GM19099 (cell line): ENCODE measurements around the gene SCYL2.

Experiments
- POLR2A ChIP-seq: IDR thresholded peaks from 3 replicates; pipeline ENCODE4 v1.6.1; 2011; ENCODE audit warnings: low read depth; ENCODE audit not compliant: insufficient read length; ENCODE audit errors: extremely low read depth

SCYL2 gene

DNA sequence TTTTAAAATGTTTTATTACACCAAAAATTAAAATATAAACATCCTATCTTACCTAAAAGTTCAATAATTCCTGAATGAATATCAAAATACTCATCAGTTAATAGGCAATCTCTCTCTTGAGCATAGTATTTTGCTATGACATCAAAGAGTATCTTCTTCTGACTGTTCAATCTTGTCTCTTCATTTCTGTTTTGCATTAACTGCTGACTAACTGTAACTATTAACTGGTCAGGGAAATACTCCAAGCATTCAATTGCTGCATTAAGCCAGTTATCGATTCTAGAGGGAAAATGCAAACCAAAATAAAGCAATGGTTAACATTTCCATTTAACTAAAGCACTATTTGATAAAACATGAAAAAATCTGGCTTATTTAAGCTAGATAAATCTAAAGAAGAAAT, 13.5 kb upstream of the SCYL2 start:
- TF ChIP-seq POLR2A, result no peak

DNA sequence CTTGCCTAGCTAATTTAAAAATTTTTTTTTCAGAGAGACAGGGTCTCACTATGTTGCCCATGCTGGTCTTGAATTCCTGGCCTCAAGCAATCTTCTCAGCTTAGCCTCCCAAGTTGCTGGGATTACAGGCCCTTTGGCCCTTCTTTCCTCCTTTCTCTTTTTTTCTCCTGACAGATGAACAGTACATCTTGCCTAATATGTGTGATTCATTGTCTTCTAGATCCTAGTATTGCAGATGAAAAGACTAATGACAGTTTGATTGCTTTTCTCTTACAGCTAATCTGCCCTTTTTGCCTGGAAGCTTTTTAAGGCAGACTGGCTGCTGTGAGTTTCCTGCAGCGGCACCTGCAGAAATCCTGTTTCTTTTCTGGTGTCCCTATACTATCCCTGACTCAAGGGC, 12.1 kb upstream of the SCYL2 start:
- no peak for TF ChIP-seq POLR2A

DNA sequence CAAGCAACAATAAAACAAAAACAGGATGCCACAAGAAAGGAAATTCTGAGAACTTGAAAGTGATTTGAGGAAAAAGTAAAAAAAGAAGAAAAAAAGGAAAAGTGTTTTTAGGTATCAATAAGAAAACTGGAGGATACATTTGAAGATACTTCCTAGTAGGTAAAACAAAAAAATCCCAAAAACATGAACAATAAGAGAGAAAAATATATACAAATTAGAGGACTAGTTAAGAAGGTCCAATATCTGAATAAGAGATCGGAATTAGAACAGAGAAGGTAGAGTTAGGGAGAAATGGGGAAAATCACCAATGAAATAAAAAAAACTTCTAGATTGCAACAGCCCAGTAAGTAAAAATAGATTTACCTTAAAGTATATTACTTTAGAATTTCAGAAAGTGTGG, 8.8 kb upstream of the SCYL2 start:
- TF ChIP-seq POLR2A, result no peak

DNA sequence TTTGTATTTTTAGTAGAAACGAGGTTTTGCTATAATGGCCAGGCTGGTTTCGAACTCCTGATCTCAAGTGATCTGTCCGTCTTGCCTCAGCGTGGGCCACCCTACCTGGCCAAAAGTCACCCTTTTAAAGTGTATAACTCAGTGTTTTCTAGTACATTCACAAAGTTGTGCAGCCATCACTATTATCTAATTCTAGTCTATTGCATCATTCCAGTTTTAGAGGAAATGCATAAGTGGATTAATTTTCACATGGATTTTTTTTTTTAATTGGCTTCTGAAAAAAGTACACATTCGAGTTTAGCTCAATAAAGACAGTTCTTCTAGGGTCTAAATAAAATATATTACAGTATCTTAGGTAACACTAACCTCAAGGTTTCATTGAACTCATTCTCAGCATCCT, 3.8 kb upstream of the SCYL2 start:
- no peak for TF ChIP-seq POLR2A

DNA sequence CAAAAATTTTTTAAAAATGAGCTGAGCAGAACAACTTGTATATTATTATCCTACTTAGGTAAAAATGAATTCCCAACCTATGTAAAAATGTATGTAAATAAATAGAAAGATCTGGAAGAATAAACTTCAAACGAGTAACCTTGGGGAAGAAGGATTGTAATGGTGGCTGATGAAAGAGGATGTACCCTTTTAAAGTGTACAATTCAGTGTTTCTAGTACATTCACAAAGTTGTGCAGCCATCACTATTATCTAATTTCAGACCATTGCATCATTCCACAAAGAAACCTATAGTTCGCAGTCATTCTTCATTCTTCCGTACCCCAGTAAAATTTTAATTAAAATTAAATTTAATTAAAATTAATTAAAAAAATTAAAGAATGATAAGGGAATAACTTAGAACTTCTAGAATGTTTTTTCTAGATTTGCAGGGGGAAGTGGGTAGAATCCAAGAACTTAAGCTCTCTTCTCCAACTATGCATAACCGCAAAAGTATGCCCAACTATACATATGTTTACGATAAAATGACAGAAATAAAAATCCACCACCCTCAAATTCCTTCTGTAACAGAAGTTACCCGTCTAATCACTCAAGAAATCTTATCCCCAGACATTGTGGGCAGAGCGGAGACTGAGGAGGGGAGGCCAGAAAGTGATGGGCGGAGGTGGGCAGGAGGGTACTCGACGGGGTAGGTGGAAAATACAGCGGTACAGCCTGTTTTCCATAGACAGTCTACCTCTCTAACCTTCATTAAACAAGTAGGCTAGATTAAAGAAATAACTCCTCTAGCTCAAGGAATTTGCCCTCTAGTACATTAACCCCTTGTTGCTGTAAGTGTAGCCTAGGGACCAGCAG, 1.0 kb upstream of the SCYL2 start:
- TF ChIP-seq POLR2A, result no peak

DNA sequence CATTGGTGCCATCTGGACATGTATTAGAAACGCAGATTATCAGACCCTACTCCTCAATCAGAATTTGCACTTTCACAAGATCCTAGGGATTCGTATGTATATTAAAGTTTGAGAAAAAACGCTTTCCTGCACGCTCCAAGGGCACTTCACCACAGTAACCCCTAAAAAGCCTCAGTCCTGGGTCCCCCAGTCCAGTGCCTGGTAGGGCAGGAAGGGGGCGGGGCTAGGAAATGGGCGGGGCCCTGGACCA, 467 bp upstream of the SCYL2 start:
- TF ChIP-seq POLR2A, result no peak

DNA sequence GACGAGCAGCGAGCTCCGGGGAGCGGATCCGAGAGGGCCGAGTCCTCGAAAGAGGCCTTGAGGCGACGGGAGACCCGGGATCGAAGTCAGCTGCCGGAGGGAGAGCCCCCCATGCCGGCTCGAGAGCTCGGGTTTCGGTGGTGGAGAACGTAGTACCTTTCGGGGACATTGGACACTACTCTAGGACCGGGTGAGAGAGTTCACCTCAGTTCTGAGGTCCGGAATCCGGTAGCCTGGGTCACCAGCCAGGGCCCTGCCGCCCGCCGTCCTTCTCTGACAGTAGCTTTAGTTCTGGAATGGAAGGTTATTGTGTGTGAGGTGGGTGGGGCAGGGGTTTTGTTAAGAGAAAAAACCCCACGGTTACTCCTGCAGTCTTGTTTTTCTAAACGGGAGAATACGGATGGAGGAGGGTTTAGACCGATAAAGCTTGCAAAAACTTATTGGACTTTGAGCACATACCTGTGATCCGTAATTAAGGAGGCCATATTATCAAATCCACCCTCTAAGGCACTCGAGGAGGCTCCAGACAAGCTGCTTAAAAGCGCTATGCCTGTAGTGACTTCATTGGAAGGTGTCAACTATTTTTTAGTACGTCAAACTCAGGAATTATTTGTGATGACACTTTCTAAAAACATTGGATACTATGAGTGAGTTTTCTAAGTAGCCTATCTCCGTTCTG, 765 bp downstream of the SCYL2 start:
- no peak for TF ChIP-seq POLR2A

DNA sequence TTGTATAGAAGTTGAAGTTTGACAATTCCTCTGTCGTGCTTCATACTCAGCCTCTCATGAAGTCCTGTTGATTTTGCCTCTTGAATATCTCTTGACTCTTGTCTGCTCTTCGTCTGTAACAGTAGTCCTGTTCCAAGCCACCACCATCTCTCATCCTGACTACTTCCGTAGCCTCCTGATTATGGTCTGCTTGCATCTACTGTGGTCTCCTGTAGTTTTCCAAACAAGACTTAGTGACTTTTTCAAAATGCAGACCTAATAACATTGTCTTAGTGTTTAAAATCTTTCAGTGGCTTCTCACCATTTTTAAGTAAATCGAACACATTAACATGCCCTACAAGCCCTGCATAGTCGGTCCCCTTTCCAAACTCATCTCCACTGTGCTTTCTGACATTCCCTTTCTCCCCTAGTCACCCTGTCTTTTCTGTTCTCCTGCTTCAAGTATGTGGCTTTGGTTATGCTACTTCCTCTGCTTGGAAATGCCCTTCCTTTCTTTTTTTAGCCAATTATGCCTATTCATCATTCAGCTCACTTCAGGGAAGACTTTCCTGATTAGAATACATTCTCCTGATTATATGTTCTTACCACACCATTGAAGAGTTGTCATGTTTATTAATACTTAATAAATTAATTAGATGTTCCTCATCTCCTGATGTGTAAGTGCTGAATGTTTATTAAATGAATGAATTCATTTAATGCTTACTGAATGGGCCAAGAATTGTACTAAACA, 2.0 kb downstream of the SCYL2 start:
- no peak for TF ChIP-seq POLR2A

DNA sequence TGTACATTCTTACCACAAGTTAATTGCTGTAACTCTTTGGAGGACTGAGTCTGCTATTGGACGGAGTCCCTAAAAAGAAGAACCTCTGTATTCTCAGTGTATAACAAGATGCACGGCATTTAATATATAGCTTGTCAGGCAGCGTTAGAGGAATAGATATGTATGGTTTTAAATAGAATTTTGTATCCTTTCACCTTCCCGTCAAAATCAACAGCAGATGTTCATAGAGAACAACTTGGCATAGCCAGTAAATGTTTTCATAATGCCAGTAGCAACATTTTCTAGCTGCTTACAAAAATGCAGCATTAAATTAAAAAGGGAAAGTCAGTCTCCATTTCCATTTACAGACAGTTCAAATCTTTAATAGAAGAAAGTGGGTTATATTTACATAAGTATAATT, 6.8 kb downstream of the SCYL2 start:
- no peak for TF ChIP-seq POLR2A

DNA sequence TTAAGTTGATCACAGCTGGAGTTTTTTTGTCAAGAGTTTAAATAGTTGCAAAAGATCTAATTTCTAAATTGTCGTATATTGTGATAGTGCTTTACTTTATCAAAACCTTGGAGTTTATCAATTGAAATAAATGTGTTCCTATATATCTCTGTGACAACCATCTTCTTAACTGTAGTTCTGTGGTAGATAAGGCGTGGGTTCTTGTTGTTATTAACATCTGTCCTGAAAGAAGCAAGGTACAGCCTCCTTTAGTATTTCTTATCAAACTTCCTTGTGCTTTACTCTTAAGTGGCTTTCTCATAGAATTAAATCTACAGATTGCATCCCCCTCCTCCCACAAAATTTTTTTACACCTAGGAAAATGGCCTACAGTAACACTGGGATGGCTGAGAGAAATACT, 7.3 kb downstream of the SCYL2 start:
- no peak for TF ChIP-seq POLR2A

DNA sequence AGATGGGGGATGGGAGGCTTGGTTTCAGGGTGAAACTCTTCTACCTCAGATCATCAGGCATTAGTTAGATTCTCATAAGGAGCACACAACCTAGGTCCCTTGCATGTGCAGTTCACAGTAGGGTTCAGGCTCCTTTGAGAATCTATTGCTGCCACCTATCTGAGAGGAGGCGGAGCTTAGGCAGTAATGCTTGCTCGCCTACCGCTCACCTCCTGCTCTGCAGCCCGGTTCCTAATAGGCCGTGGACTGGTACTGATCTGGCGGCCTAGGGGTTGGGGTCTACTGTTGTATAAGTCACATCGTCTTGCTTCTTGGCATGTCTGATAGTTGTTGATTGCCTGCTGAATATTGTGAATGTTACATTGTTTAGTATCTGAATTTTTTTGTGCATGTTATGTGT, 12.2 kb downstream of the SCYL2 start:
- TF ChIP-seq POLR2A, result no peak

DNA sequence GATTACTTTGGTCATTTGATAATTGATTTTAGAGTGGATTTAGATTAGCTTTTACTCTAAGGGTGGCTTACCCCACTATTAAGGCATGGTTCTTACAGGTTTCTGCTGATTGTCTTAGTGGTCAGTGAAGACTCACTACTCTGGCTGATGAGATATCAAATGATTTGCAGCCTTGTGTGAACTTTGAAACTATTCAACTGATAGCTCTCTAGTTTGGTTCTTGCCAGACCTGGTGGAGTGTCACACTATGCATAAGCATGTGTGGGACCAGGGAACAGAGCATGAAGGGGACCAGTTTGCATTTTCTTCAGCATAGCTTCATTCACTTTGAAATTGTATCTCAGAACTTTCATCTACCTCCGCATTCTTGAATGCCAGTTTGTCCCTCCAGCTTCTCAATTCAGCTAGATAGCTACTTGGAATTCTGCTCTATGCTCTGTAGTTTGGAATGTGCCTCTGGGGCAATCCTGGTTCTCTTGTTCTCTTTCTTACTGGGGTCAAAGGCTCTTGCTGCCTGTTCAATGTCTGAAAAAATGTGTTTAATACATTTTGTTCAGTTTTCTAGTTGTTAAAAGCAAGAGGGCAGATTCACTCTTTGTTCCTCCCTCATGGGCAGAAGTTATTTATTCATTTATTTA, 12.7 kb downstream of the SCYL2 start:
- TF ChIP-seq POLR2A, result no peak

DNA sequence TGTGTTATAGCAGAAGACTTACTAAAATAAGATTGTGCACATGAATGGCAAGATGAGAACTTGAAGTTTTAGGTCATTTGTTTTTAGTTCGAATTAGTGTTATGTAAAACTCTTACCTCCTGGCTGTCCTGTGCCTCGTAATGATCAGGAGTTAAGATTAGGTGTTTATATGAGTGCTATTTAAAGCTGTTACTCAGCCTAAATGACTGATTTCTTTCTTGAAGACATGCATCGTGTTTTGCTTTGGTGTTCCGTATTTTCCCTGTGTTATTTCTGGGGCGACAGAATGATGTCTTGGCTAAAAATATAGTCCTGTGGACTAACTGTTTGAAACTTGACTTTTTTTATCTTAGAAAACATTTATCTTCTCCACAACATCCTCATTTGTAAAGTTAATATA, 22.1 kb downstream of the SCYL2 start:
- no peak for TF ChIP-seq POLR2A

DNA sequence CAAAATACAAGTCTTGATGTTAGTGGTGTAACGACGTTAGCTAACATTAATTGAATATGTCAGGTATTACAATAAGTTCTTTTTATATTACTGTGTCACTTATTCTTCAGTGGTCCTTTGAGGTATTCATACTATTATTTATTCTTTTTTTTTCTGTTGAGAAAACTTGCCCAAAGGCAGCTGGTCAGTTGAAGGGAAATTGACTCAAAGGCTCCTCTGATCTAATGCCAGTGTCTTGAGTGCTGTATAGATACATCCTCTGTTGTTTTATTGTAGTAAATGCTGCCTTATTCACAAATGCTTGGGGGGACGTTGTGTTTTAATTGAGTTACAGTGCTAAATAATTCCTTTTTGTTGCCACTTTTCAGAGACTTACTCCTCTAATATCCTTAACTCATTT, 23.0 kb downstream of the SCYL2 start:
- no peak for TF ChIP-seq POLR2A

DNA sequence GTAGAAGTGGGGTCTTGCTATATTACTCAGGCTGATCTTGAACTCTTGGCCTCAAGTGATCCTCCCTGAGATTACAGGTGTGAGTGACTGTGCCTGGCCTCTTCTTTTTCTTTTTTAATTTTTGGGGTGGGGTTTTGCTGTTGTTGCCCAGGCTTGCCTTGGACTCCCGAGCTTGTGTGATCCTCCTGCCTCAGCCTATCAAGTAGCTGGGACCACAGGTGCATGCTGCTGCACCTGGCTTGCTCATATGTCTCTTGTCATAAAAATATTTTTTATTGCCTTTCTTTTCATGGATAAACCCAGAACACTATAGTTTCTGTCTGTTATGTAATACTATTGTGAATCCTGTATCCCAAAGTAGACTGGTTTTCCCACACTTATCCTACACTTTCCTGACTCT, 26.0 kb downstream of the SCYL2 start:
- no peak for TF ChIP-seq POLR2A
